ENCODE results near the gene PNKD.

The PNKD gene

GRCh38 chr2:218295029-218295428 lies 24.7 kb downstream of the PNKD start:
- H3K79me2 ChIP-seq (ENCODE audit: insufficient read depth, low read length) = no peaks in the 10 kb centered on the region
- H3K9me2 ChIP-seq (ENCODE audit: low read depth, low read length) = no peaks in the 10 kb centered on the region
- no peaks in the 10 kb centered on the region for H3K9me3 ChIP-seq (ENCODE audit: low read length)
- H3F3A ChIP-seq (ENCODE audit: insufficient read depth, low read length) = no peaks in the 10 kb centered on the region
- no peak overlapping the region for H3K4me3 ChIP-seq (ENCODE audit: low read depth, low read length, poor library complexity, severe bottlenecking)
- no peaks in the 10 kb centered on the region for H4K20me1 ChIP-seq (ENCODE audit: insufficient read depth, low read length)
- H3K4me2 ChIP-seq (ENCODE audit: low read length) = no peak overlapping the region
- peaks cover 28% of the 10 kb centered on the region for H3K4me1 ChIP-seq (ENCODE audit: insufficient read depth, low read length, severe bottlenecking)
- no peak overlapping the region for H3K27ac ChIP-seq (ENCODE audit: low read depth, low read length, poor library complexity, severe bottlenecking)
- H3K36me3 ChIP-seq (ENCODE audit: insufficient read depth, low read length) = no peaks in the 10 kb centered on the region
- H2AFZ ChIP-seq (ENCODE audit: low read length) = no peak overlapping the region
- H3K27me3 ChIP-seq (ENCODE audit: insufficient read depth, low read length) = no peaks in the 10 kb centered on the region
- no peak overlapping the region for H3K9ac ChIP-seq (ENCODE audit: low read length)
- TF ChIP-seq EZH2 (IDR thresholded peaks at IDR 0.05; ENCODE audit: borderline replicate concordance, low read length) = no peak

GRCh38 chr2:218296200-218296599 lies 25.9 kb downstream of the PNKD start:
- Histone ChIP-seq H3K79me2 (ENCODE audit: insufficient read depth, low read length) (no peaks in the 10 kb centered on the region), H3K4me2 (ENCODE audit: low read length) (no peak overlapping the region), H3K36me3 (ENCODE audit: insufficient read depth, low read length) (no peaks in the 10 kb centered on the region), H3F3A (ENCODE audit: insufficient read depth, low read length) (no peaks in the 10 kb centered on the region), H3K27me3 (ENCODE audit: insufficient read depth, low read length) (no peaks in the 10 kb centered on the region), H3K9me3 (ENCODE audit: low read length) (no peaks in the 10 kb centered on the region), H3K4me3 (ENCODE audit: low read depth, low read length, poor library complexity, severe bottlenecking) (no peak overlapping the region), H2AFZ (ENCODE audit: low read length) (no peak overlapping the region), H3K9ac (ENCODE audit: low read length) (no peak overlapping the region), H3K9me2 (ENCODE audit: low read depth, low read length) (no peaks in the 10 kb centered on the region), H4K20me1 (ENCODE audit: insufficient read depth, low read length) (no peaks in the 10 kb centered on the region), H3K4me1 (ENCODE audit: insufficient read depth, low read length, severe bottlenecking) (peaks cover 18% of the 10 kb centered on the region), H3K27ac (ENCODE audit: low read depth, low read length, poor library complexity, severe bottlenecking) (no peak overlapping the region)
- TF ChIP-seq EZH2 (IDR thresholded peaks at IDR 0.05; ENCODE audit: borderline replicate concordance, low read length) (no peak), CTCF (IDR thresholded peaks at IDR 0.05; ENCODE audit: low read length) (no peak)

GRCh38 chr2:218296847-218297246 lies 26.5 kb downstream of the PNKD start:
- H3K9ac ChIP-seq (ENCODE audit: low read length) = no peak overlapping the region
- H2AFZ ChIP-seq (ENCODE audit: low read length) = no peak overlapping the region
- no peaks in the 10 kb centered on the region for H3K9me3 ChIP-seq (ENCODE audit: low read length)
- no peaks in the 10 kb centered on the region for H3K79me2 ChIP-seq (ENCODE audit: insufficient read depth, low read length)
- H3K36me3 ChIP-seq (ENCODE audit: insufficient read depth, low read length) = no peaks in the 10 kb centered on the region
- no peaks in the 10 kb centered on the region for H3K27me3 ChIP-seq (ENCODE audit: insufficient read depth, low read length)
- H4K20me1 ChIP-seq (ENCODE audit: insufficient read depth, low read length) = no peaks in the 10 kb centered on the region
- no peak overlapping the region for H3K4me2 ChIP-seq (ENCODE audit: low read length)
- TF ChIP-seq CTCF (IDR thresholded peaks at IDR 0.05; ENCODE audit: low read length) = no peak; the same call in 1 of the 2 replicates
- H3F3A ChIP-seq (ENCODE audit: insufficient read depth, low read length) = no peaks in the 10 kb centered on the region
- no peak overlapping the region for H3K4me3 ChIP-seq (ENCODE audit: low read depth, low read length, poor library complexity, severe bottlenecking)
- peaks cover 11% of the 10 kb centered on the region for H3K4me1 ChIP-seq (ENCODE audit: insufficient read depth, low read length, severe bottlenecking)
- H3K9me2 ChIP-seq (ENCODE audit: low read depth, low read length) = no peaks in the 10 kb centered on the region
- H3K27ac ChIP-seq (ENCODE audit: low read depth, low read length, poor library complexity, severe bottlenecking) = no peak overlapping the region

- no peak overlapping the region for H2AFZ ChIP-seq (ENCODE audit: low read length)
- no peaks in the 10 kb centered on the region for H3F3A ChIP-seq (ENCODE audit: insufficient read depth, low read length)
- H3K27me3 ChIP-seq (ENCODE audit: insufficient read depth, low read length) = no peaks in the 10 kb centered on the region
- H3K36me3 ChIP-seq (ENCODE audit: insufficient read depth, low read length) = no peaks in the 10 kb centered on the region
- H3K79me2 ChIP-seq (ENCODE audit: insufficient read depth, low read length) = no peaks in the 10 kb centered on the region
- TF ChIP-seq CTCF (IDR thresholded peaks at IDR 0.05; ENCODE audit: low read length) = no peak
- no peak for TF ChIP-seq EZH2 (IDR thresholded peaks at IDR 0.05; ENCODE audit: borderline replicate concordance, low read length)
- H3K9me3 ChIP-seq (ENCODE audit: low read length) = no peaks in the 10 kb centered on the region
- no peaks in the 10 kb centered on the region for H3K9me2 ChIP-seq (ENCODE audit: low read depth, low read length)
- H4K20me1 ChIP-seq (ENCODE audit: insufficient read depth, low read length) = no peaks in the 10 kb centered on the region
- H3K4me2 ChIP-seq (ENCODE audit: low read length) = no peak overlapping the region
- no peak overlapping the region for H3K9ac ChIP-seq (ENCODE audit: low read length)
- H3K4me1 ChIP-seq (ENCODE audit: insufficient read depth, low read length, severe bottlenecking) = peaks cover 7% of the 10 kb centered on the region
- no peak overlapping the region for H3K4me3 ChIP-seq (ENCODE audit: low read depth, low read length, poor library complexity, severe bottlenecking)
- no peak overlapping the region for H3K27ac ChIP-seq (ENCODE audit: low read depth, low read length, poor library complexity, severe bottlenecking)
Observed at GRCh38 chr2:218298314-218298875, 28.1 kb downstream of the PNKD start.
